Stimulated activated CD8-positive, alpha-beta memory T cell treated with anti-CD3 and anti-CD28 coated beads, Interleukin-2, amount 100 ng/mL, for 48 hours (primary cell): ENCODE results near the gene SUMO3.
A peak's percentile ranks its signal among the peaks of the same experiment; 100 is the strongest.

Experiments
- DNase-seq, 2 donors: peaks; one replicate each; pipeline ENCODE4 v3.0.0-alpha.2; 2020; ENCODE audit warnings: low read depth in 2 of 2

The SUMO3 gene

GRCh38 chr21:44829507-44830092 lies 11.7 kb upstream of the SUMO3 start:
- DNase-seq = no peak

- DNase-seq = no peak
Measured at GRCh38 chr21:44828362-44829056, 10.6 kb upstream of the SUMO3 start.

GRCh38 chr21:44823179-44823660 lies 5.4 kb upstream of the SUMO3 start:
- DNase-seq = no peak

- no peak for DNase-seq
Measured at GRCh38 chr21:44822484-44823178, 4.8 kb upstream of the SUMO3 start.

- no peak for DNase-seq
Measured at GRCh38 chr21:44820851-44821250, 3.0 kb upstream of the SUMO3 start.

GRCh38 chr21:44819283-44820243 lies 1.7 kb upstream of the SUMO3 start:
- no peak for DNase-seq

- DNase-seq = no peak
Measured at GRCh38 chr21:44818640-44819011, 764 bp upstream of the SUMO3 start.

- DNase-seq = peak; percentile 89 to 90
Measured at GRCh38 chr21:44817506-44817880, 369 bp downstream of the SUMO3 start.

- no peak for DNase-seq
Measured at GRCh38 chr21:44816761-44817505, 929 bp downstream of the SUMO3 start.

GRCh38 chr21:44815852-44816628 lies 1.8 kb downstream of the SUMO3 start:
- no peak for DNase-seq

- no peak for DNase-seq
Measured at GRCh38 chr21:44815225-44815624, 2.6 kb downstream of the SUMO3 start.

GRCh38 chr21:44814498-44815023 lies 3.3 kb downstream of the SUMO3 start:
- no peak for DNase-seq

GRCh38 chr21:44813727-44814126 lies 4.1 kb downstream of the SUMO3 start:
- no peak for DNase-seq

- DNase-seq = no peak
Measured at GRCh38 chr21:44813149-44813548, 4.7 kb downstream of the SUMO3 start.

GRCh38 chr21:44812640-44813039 lies 5.2 kb downstream of the SUMO3 start:
- DNase-seq = no peak

- DNase-seq = no peak
Measured at GRCh38 chr21:44810779-44811178, 7.1 kb downstream of the SUMO3 start.

- DNase-seq = no peak
Measured at GRCh38 chr21:44805859-44806258, 12.0 kb downstream of the SUMO3 start.

GRCh38 chr21:44805226-44805625 lies 12.6 kb downstream of the SUMO3 start:
- DNase-seq = no peak

GRCh38 chr21:44804762-44805161 lies 13.1 kb downstream of the SUMO3 start:
- no peak for DNase-seq

GRCh38 chr21:44803651-44804050 lies 14.2 kb downstream of the SUMO3 start:
- no peak for DNase-seq
